Measurements from ENCODE around the gene PKP3. TPM values are rescaled to one million over a fixed set of nuclear protein-coding genes. Genes with fewer than 3 reads are reported as not detected.

Gene PKP3
- total and polyA plus RNA-seq, 9 of the 15 experiments (the other 6 are each of a cell fraction or from before 2014, with no cell fraction given) = 0.11 to 110 (median 30.7) TPM

- no peak for TF ChIP-seq PREB (CRISPR knock-in tag; IDR thresholded peaks at IDR 0.05)
- TF ChIP-seq VEZF1 (CRISPR knock-in tag; IDR thresholded peaks at IDR 0.05) = peak; percentile 40
- no peak for TF ChIP-seq MECOM (CRISPR knock-in tag; IDR thresholded peaks at IDR 0.05)
- no peak for TF ChIP-seq NFRKB (IDR thresholded peaks at IDR 0.05; ENCODE audit: low read depth)
- no peak for TF ChIP-seq HNRNPH1 (optimal IDR thresholded peaks at IDR 0.05; ENCODE audit: low read depth, low read length)
- peak; percentile 74 for TF ChIP-seq ATF7 (IDR thresholded peaks at IDR 0.05)
- 0 out of 2 replicates have a peak, but pooled peaks have one; percentile 2 for TF ChIP-seq KDM2B (CRISPR knock-in tag; IDR thresholded peaks at IDR 0.05)
- TF ChIP-seq ZNF584 (CRISPR knock-in tag; IDR thresholded peaks at IDR 0.05; ENCODE audit: low read depth) = peak; percentile 61; the same call in 1 of the 2 replicates
- TF ChIP-seq THRB (CRISPR knock-in tag; conservative IDR thresholded peaks at IDR 0.05) = no peak
- no peak for TF ChIP-seq WHSC1 (IDR thresholded peaks at IDR 0.05; ENCODE audit: low read length)
- no peak for TF ChIP-seq ZNF408 (CRISPR knock-in tag; IDR thresholded peaks at IDR 0.05; ENCODE audit: low read depth)
- TF ChIP-seq TAF9B (IDR thresholded peaks at IDR 0.05; ENCODE audit: partially characterized antibody) = no peak
- TF ChIP-seq DMBX1 (CRISPR knock-in tag; IDR thresholded peaks at IDR 0.05; ENCODE audit: borderline replicate concordance) = no peak
- TF ChIP-seq NCOA4 (IDR thresholded peaks at IDR 0.05; ENCODE audit: partially characterized antibody) = no peak
- TF ChIP-seq CCAR2 (IDR thresholded peaks at IDR 0.05; ENCODE audit: low read depth, low read length) = no peak
- TF ChIP-seq CGGBP1 (CRISPR knock-in tag; IDR thresholded peaks at IDR 0.05) = no peak
- peak in 1 of 2 experiments; percentile 74; a peak in 2 of 4 replicates for TF ChIP-seq TEAD1 (CRISPR knock-in tag; IDR thresholded peaks at IDR 0.05)
- no peak for TF ChIP-seq NCOR1 (IDR thresholded peaks at IDR 0.05)
- no peak for TF ChIP-seq MCM7 (IDR thresholded peaks at IDR 0.05)
- TF ChIP-seq KLF6 (CRISPR knock-in tag; IDR thresholded peaks at IDR 0.05; ENCODE audit: borderline replicate concordance) = no peak
- TF ChIP-seq RBM17 (IDR thresholded peaks at IDR 0.05; ENCODE audit: borderline replicate concordance, low read depth, low read length) = no peak
- no peak for TF ChIP-seq SMAD1 (IDR thresholded peaks at IDR 0.05; ENCODE audit: low read depth, low read length, partially characterized antibody)
- no peak for TF ChIP-seq SRSF3 (IDR thresholded peaks at IDR 0.05; ENCODE audit: insufficient read depth, low read length)
- TF ChIP-seq TCFL5 (CRISPR knock-in tag; conservative IDR thresholded peaks at IDR 0.05) = no peak
- no peak for TF ChIP-seq POU5F1 (IDR thresholded peaks at IDR 0.05; ENCODE audit: borderline replicate concordance, low read depth, low read length, partially characterized antibody)
Measured at GRCh38 chr11:449889-450808, 56.1 kb downstream of the PKP3 start, which contains the start of gene PTDSS2 (continued).

All from K562 (cell line).